PC-3 (cell line): ENCODE data around the gene LPCAT1.

Source experiments
- EZH2 ChIP-seq: fragments of 300-600 bp; sonication (generic); IDR thresholded peaks from one replicate; pipeline ENCODE4 v1.6.1; 2017; ENCODE audit warnings: antibody characterized with exemption, mild to moderate bottlenecking, low read length; ENCODE audit not compliant: unreplicated experiment
- TF ChIP-seq, protein P1 (sequence below): fragments of 300-600 bp; sonication (generic); conservative IDR thresholded peaks from 2 replicates; pipeline ENCODE4 v1.5.1; 2017; ENCODE audit warnings: antibody characterized with exemption, low read depth, mild to moderate bottlenecking, low read length

- TF ChIP-seq, protein P1, sequence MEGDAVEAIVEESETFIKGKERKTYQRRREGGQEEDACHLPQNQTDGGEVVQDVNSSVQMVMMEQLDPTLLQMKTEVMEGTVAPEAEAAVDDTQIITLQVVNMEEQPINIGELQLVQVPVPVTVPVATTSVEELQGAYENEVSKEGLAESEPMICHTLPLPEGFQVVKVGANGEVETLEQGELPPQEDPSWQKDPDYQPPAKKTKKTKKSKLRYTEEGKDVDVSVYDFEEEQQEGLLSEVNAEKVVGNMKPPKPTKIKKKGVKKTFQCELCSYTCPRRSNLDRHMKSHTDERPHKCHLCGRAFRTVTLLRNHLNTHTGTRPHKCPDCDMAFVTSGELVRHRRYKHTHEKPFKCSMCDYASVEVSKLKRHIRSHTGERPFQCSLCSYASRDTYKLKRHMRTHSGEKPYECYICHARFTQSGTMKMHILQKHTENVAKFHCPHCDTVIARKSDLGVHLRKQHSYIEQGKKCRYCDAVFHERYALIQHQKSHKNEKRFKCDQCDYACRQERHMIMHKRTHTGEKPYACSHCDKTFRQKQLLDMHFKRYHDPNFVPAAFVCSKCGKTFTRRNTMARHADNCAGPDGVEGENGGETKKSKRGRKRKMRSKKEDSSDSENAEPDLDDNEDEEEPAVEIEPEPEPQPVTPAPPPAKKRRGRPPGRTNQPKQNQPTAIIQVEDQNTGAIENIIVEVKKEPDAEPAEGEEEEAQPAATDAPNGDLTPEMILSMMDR, result no peak
- no peak for TF ChIP-seq EZH2
Measured at GRCh38 chr5:1442222-1443145, 81.3 kb downstream of the LPCAT1 start.
